ENCODE measurements around the gene THSD7B. TPM values are rescaled to one million over a fixed set of nuclear protein-coding genes. Genes with fewer than 3 reads are reported as not detected.

Gene THSD7B
- polyA plus RNA-seq, 2 of the 4 experiments (the other 2 are of a cell fraction): not detected

DNA sequence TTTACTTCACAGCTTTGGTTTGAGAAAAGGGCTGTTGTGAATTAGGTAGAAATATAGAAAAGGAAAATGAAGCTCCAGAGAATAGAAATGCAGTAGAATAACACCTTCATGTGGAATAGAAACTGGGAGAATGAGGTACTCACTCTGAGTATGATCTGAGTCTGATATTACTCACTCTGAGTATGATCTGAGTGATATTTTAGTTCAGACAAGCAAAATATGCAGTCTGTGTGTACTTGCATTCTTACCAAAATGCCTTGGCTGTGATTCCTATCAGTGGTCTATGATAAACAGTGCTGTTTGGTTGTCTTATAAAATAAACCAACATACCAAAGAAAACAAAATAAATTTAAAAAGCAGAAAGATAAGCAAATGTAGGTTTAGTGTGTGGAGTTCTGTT is 487.6 kb downstream of the THSD7B start:
- Histone ChIP-seq H3K27ac (no peak overlapping the region), H3K4me2 (no peak overlapping the region), H3K4me3 (no peak overlapping the region), H3K9me3 (no peaks in the 10 kb centered on the region), H3K4me1 (no peaks in the 10 kb centered on the region)
- ATAC-seq (no peak), DNase-seq (ENCODE audit: low read depth in 1 of 2, low spot score in 1 of 2) (no peak), FAIRE-seq (no peak)
- ChIA-PET POLR2A (no interaction called here), CTCF (no interaction called here)
- no peak for TF ChIP-seq ZC3H11A (IDR thresholded peaks at IDR 0.05)
- TF ChIP-seq TFCP2L1 (CRISPR knock-in tag; IDR thresholded peaks at IDR 0.05): no peak
- no peak for TF ChIP-seq GATA3 (IDR thresholded peaks at IDR 0.05; ENCODE audit: borderline replicate concordance)
- no peak for TF ChIP-seq E2F6 (IDR thresholded peaks at IDR 0.05; ENCODE audit: borderline replicate concordance, low read depth)
- TF ChIP-seq RNF2 (IDR thresholded peaks at IDR 0.05; ENCODE audit: borderline replicate concordance, low read depth): no peak
- no peak for TF ChIP-seq EHMT2 (IDR thresholded peaks at IDR 0.05; ENCODE audit: low read depth)
- TF ChIP-seq, protein P1, sequence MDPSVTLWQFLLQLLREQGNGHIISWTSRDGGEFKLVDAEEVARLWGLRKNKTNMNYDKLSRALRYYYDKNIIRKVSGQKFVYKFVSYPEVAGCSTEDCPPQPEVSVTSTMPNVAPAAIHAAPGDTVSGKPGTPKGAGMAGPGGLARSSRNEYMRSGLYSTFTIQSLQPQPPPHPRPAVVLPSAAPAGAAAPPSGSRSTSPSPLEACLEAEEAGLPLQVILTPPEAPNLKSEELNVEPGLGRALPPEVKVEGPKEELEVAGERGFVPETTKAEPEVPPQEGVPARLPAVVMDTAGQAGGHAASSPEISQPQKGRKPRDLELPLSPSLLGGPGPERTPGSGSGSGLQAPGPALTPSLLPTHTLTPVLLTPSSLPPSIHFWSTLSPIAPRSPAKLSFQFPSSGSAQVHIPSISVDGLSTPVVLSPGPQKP (IDR thresholded peaks at IDR 0.05; ENCODE audit: low read depth, low read length): no peak
- no peak for TF ChIP-seq ZSCAN20 (CRISPR knock-in tag; IDR thresholded peaks at IDR 0.05)

GRCh38 chr2:137254052-137254451 is 488.7 kb downstream of the THSD7B start:
- H3K27ac ChIP-seq: no peak overlapping the region
- no peak for FAIRE-seq
- H3K4me1 ChIP-seq: no peaks in the 10 kb centered on the region
- no peak for DNase-seq (ENCODE audit: low read depth in 1 of 2, low spot score in 1 of 2)
- ChIA-PET POLR2A (no interaction called here), CTCF (no interaction called here)
- WGBS (ENCODE audit: missing lambda C conversion rate): 6% methylated on average over 1 of the region's 1 CpG
- H3K4me3 ChIP-seq: no peak overlapping the region
- H3K9me3 ChIP-seq: no peaks in the 10 kb centered on the region
- H3K4me2 ChIP-seq: no peak overlapping the region
- TF ChIP-seq NFE2L2 (conservative IDR thresholded peaks at IDR 0.05; ENCODE audit: low read length): no peak
- no peak for TF ChIP-seq HOXB5 (CRISPR knock-in tag; IDR thresholded peaks at IDR 0.05)
- TF ChIP-seq USF2 (IDR thresholded peaks at IDR 0.05): no peak
- TF ChIP-seq, protein P1 (IDR thresholded peaks at IDR 0.05; ENCODE audit: low read depth, low read length): no peak
- no peak for TF ChIP-seq JUNB (IDR thresholded peaks at IDR 0.05)
- no peak for TF ChIP-seq CTCF (IDR thresholded peaks at IDR 0.05)
- TF ChIP-seq EHF (CRISPR knock-in tag; IDR thresholded peaks at IDR 0.05): no peak
- TF ChIP-seq, protein P2, sequence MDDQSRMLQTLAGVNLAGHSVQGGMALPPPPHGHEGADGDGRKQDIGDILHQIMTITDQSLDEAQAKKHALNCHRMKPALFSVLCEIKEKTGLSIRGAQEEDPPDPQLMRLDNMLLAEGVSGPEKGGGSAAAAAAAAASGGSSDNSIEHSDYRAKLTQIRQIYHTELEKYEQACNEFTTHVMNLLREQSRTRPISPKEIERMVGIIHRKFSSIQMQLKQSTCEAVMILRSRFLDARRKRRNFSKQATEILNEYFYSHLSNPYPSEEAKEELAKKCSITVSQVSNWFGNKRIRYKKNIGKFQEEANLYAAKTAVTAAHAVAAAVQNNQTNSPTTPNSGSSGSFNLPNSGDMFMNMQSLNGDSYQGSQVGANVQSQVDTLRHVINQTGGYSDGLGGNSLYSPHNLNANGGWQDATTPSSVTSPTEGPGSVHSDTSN (IDR thresholded peaks at IDR 0.05): no peak
- no peak for TF ChIP-seq CBX8 (IDR thresholded peaks at IDR 0.05)
- no peak for TF ChIP-seq MAFK (IDR thresholded peaks at IDR 0.05; ENCODE audit: partially characterized antibody)
- TF ChIP-seq GATA3 (IDR thresholded peaks at IDR 0.05; ENCODE audit: borderline replicate concordance): no peak
- no peak for TF ChIP-seq ZC3H11A (IDR thresholded peaks at IDR 0.05)
- TF ChIP-seq, protein P3, sequence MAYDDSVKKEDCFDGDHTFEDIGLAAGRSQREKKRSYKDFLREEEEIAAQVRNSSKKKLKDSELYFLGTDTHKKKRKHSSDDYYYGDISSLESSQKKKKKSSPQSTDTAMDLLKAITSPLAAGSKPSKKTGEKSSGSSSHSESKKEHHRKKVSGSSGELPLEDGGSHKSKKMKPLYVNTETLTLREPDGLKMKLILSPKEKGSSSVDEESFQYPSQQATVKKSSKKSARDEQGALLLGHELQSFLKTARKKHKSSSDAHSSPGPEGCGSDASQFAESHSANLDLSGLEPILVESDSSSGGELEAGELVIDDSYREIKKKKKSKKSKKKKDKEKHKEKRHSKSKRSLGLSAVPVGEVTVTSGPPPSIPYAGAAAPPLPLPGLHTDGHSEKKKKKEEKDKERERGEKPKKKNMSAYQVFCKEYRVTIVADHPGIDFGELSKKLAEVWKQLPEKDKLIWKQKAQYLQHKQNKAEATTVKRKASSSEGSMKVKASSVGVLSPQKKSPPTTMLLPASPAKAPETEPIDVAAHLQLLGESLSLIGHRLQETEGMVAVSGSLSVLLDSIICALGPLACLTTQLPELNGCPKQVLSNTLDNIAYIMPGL (CRISPR knock-in tag; IDR thresholded peaks at IDR 0.05; ENCODE audit: borderline replicate concordance): no peak
- no peak for ATAC-seq
